Measurements from ENCODE around the gene GNA12. TPM values are rescaled to one million over a fixed set of nuclear protein-coding genes. Genes with fewer than 3 reads are reported as not detected.

The GNA12 gene
- total RNA-seq, 1 experiment from 2014 or later: 35.5 TPM

DNA sequence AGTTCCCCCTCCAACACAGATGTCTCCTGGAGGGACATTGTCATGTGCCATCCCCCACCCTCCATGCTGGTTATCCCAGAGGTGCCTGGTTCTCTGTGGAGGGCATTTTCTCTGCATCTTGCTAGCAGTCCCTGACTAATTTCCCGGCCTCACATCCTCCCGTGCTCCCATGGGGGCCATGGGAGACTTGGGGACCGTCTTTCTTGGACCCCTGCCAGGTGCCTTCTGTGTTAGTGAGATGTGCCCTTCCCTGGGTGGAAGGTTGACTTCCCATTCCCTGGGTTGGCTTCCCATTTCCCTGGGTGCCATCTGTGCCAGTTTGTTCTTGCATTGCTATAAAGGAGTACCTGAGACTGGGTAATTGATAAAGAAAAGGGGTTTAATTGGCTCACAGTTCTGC lies 22.5 kb upstream of the GNA12 start:
- Histone ChIP-seq H3K4me1 (ENCODE audit: insufficient read depth, low read length, poor library complexity, severe bottlenecking) (peaks cover 9% of the 10 kb centered on the region), H3K36me3 (ENCODE audit: insufficient read depth, low read length, poor library complexity, severe bottlenecking) (no peaks in the 10 kb centered on the region), H3K27me3 (replicated peaks; ENCODE audit: insufficient read depth, low read depth, low read length, poor library complexity) (no peaks in the 10 kb centered on the region), H3K4me3 (ENCODE audit: low read depth, low read length, poor library complexity, severe bottlenecking) (no peak overlapping the region), H3K9me3 (ENCODE audit: low read depth, low read length, poor library complexity, severe bottlenecking) (no peaks in the 10 kb centered on the region), H3K27ac (ENCODE audit: low read depth, low read length, poor library complexity, severe bottlenecking) (no peak overlapping the region)
- DNase-seq (ENCODE audit: low spot score): no peak
- ChIA-PET CTCF (no interaction called here), POLR2A (ENCODE audit: low non-redundant PET) (no interaction called here)
- intact Hi-C loops (cut with micrococcal nuclease; ENCODE audit: unreplicated experiment): loop anchor here (10.0 kb wide), 1 partner anchor 1768 kb away; no protein-coding TSS in a partner anchor
- BruUV-seq (replicated peaks): no TSS peak
- TF ChIP-seq EZH2 (IDR thresholded peaks at IDR 0.05; ENCODE audit: borderline replicate concordance, low read depth, low read length, poor library complexity, severe bottlenecking) (no peak), CTCF (conservative IDR thresholded peaks at IDR 0.05; ENCODE audit: low read depth, low read length) (no peak)

DNA sequence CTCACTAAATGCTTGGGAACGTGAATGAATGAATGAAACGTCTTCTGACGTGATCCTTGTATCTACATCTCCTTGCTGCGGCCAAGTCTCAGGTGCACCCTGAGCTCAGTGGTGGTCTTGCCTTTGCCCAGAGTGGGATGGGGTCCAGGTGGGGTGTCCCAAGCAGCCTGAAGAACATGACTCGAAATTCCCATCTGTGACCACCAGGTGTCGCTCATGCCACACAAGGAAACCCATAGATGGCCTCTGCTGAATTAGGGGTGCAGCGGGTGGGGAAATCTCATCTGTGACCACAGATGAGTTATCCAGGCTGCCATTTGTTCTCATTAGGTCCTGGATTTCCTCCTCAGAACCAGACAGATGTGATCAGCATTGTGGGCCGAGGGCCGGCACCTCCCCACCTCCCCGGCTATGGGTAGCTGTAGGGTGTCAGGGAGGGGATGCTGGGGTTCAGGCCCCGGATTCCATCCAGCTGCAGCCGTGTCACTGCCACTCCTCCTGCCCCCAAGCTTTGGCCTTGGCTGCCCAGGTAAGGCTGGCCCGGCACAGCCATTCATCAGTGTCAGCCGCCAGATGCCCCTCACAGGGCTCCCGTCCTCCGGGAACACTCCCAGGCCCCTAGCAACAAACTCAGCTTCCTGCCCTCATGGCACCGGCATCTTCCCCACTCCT lies 21.0 kb upstream of the GNA12 start:
- Histone ChIP-seq H3K27ac (ENCODE audit: low read depth, low read length, poor library complexity, severe bottlenecking) (no peak overlapping the region), H3K27me3 (replicated peaks; ENCODE audit: insufficient read depth, low read depth, low read length, poor library complexity) (no peaks in the 10 kb centered on the region), H3K9me3 (ENCODE audit: low read depth, low read length, poor library complexity, severe bottlenecking) (no peaks in the 10 kb centered on the region), H3K4me1 (ENCODE audit: insufficient read depth, low read length, poor library complexity, severe bottlenecking) (peaks cover 9% of the 10 kb centered on the region), H3K4me3 (ENCODE audit: low read depth, low read length, poor library complexity, severe bottlenecking) (no peak overlapping the region), H3K36me3 (ENCODE audit: insufficient read depth, low read length, poor library complexity, severe bottlenecking) (no peaks in the 10 kb centered on the region)
- no TSS peak for BruUV-seq (replicated peaks)
- DNase-seq (ENCODE audit: low spot score): peak; percentile 84
- intact Hi-C loops (cut with micrococcal nuclease; ENCODE audit: unreplicated experiment): loop anchor here (2.0 to 10.0 kb wide), 3 partner anchors 290 to 1770 kb away; no protein-coding TSS in a partner anchor
- POLR2A ChIA-PET (ENCODE audit: low non-redundant PET): no interaction called here
- TF ChIP-seq EZH2 (IDR thresholded peaks at IDR 0.05; ENCODE audit: borderline replicate concordance, low read depth, low read length, poor library complexity, severe bottlenecking) (no peak), CTCF (conservative IDR thresholded peaks at IDR 0.05; ENCODE audit: low read depth, low read length) (peak; percentile 95)
- CTCF ChIA-PET: interaction anchor here (0.6 to 0.7 kb wide), 3 partner anchors 18 to 1842 kb away, joined by 3 read pairs; no protein-coding TSS in a partner anchor

DNA sequence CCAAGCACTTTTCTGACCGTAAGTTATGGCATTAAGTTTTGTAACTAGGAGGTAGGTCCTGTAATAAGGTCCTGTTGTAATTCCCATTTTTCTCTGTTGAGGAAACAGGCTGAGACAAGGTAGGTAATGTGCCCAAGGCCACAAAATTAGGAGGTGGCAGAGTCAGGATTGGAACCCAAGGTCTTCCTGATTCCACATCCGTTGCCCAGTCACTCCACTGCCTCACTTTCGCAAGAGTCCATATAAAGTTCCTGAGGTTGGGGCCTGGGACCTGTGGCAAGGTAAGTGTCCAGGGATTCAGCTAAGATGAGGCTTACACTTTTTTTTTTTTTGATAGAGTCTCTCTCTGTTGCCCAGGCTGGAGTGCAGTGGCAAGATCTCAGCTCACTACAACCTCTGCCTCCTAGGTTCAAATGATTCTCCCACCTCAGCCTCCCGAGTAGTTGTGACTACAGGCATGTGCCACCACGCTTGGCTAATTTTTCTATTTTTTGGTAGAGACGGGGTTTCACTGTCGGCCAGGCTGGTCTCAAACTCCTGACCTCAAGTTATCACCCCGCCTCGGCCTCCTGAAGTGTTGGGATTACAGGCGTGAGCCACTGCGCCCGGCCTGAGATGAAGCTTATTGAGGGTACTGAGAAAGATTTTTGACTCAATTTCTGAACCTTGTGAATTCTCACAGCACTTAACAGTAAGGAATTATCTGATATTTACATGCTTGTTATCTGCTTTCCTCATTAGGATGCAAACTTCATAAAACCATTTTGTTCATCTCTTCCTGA lies 20.3 kb upstream of the GNA12 start:
- no peak overlapping the region for H3K27ac ChIP-seq (ENCODE audit: low read depth, low read length, poor library complexity, severe bottlenecking)
- H3K4me3 ChIP-seq (ENCODE audit: low read depth, low read length, poor library complexity, severe bottlenecking): no peak overlapping the region
- intact Hi-C loops (cut with micrococcal nuclease; ENCODE audit: unreplicated experiment): loop anchor here (2.0 to 10.0 kb wide), 3 partner anchors 290 to 1770 kb away; no protein-coding TSS in a partner anchor

More for the DNA sequence above, 20.3 kb upstream of the GNA12 start:
- ChIA-PET CTCF (interaction anchor here (0.6 to 0.7 kb wide), 3 partner anchors 17 to 1842 kb away, joined by 3 read pairs; no protein-coding TSS in a partner anchor), POLR2A (ENCODE audit: low non-redundant PET) (no interaction called here)
- no peaks in the 10 kb centered on the region for H3K27me3 ChIP-seq (replicated peaks; ENCODE audit: insufficient read depth, low read depth, low read length, poor library complexity)
- H3K4me1 ChIP-seq (ENCODE audit: insufficient read depth, low read length, poor library complexity, severe bottlenecking): peaks cover 9% of the 10 kb centered on the region
- no peaks in the 10 kb centered on the region for H3K36me3 ChIP-seq (ENCODE audit: insufficient read depth, low read length, poor library complexity, severe bottlenecking)
- DNase-seq (ENCODE audit: low spot score): no peak
- H3K9me3 ChIP-seq (ENCODE audit: low read depth, low read length, poor library complexity, severe bottlenecking): no peaks in the 10 kb centered on the region
- TF ChIP-seq CTCF (conservative IDR thresholded peaks at IDR 0.05; ENCODE audit: low read depth, low read length): no peak
- TF ChIP-seq EZH2 (IDR thresholded peaks at IDR 0.05; ENCODE audit: borderline replicate concordance, low read depth, low read length, poor library complexity, severe bottlenecking): no peak
- BruUV-seq (replicated peaks): no TSS peak

Data from A673 (cell line).